Caco-2 (cell line): ENCODE data around the gene MFRP. TPM values are rescaled to one million over a fixed set of nuclear protein-coding genes. Genes with fewer than 3 reads are reported as not detected.

Experiments
- Bru-seq: library from RNA; stranded (reverse); fragments of 400-500 nt; gene quantifications from one replicate; lab custom pipeline; 2021; lab: Mats Ljungman, UMichigan
- BruChase-seq, 2 experiments: library from RNA; stranded (reverse); fragments of 400-500 nt; gene quantifications; one replicate each; lab custom pipeline; 2021; lab: Mats Ljungman, UMichigan
- BruUV-seq: library from RNA; stranded (reverse); fragments of 400-500 nt; replicated peaks from 2 replicates; lab custom pipeline; 2021; lab: Mats Ljungman, UMichigan
- CTCF ChIA-PET: fragments of 300-600 bp; sonication (Branson Sonifier 250); formaldehyde crosslinking; loops from one replicate; lab custom pipeline; 2022; ENCODE audit warnings: antibody characterized with exemption; lab: Charles Lee
- POLR2A ChIA-PET: fragments of 300-600 bp; sonication (Branson Sonifier 250); formaldehyde crosslinking; loops from one replicate; lab custom pipeline; 2022; ENCODE audit warnings: antibody characterized with exemption; lab: Charles Lee
- DNase-seq, 2 experiments: peaks; one replicate each; pipeline versions ENCODE4 v3.0.0 to v3.0.0-alpha.2; 2020 to 2022
- H3K27me3 ChIP-seq: replicated peaks from 2 replicates; pipeline ENCODE4 v1.6.0; 2011; ENCODE audit warnings: low read length; ENCODE audit not compliant: control insufficient read depth, insufficient read depth
- H3K36me3 ChIP-seq: 2 replicates; pipeline ENCODE4 v1.5.1; 2011; ENCODE audit warnings: low read length; ENCODE audit not compliant: control insufficient read depth, insufficient read depth
- H3K4me1 ChIP-seq: fragments of 250-450 bp; sonication (Bioruptor Pico); 2 replicates; pipeline ENCODE4 v1.5.1; 2020; ENCODE audit warnings: mild to moderate bottlenecking
- H3K4me3 ChIP-seq: 2 replicates; pipeline ENCODE4 v1.5.1; 2011; ENCODE audit warnings: low read depth, mild to moderate bottlenecking, control low read depth, low read length
- H3K9me3 ChIP-seq: fragments of 250-450 bp; sonication (Bioruptor Pico); 2 replicates; pipeline ENCODE4 v1.5.1; 2020; ENCODE audit warnings: mild to moderate bottlenecking, moderate library complexity
- H3K27ac Mint-ChIP-seq: one replicate; pipeline ENCODE4 v1.8.0; 2022; ENCODE audit warnings: mixed read lengths; ENCODE audit not compliant: unreplicated experiment
- H3K27me3 Mint-ChIP-seq: one replicate; pipeline ENCODE4 v1.8.0; 2022; ENCODE audit warnings: mixed read lengths; ENCODE audit not compliant: insufficient read depth, unreplicated experiment
- H3K36me3 Mint-ChIP-seq: one replicate; pipeline ENCODE4 v1.8.0; 2022; ENCODE audit warnings: mild to moderate bottlenecking, mixed read lengths; ENCODE audit not compliant: insufficient read depth, unreplicated experiment
- H3K4me1 Mint-ChIP-seq: one replicate; pipeline ENCODE4 v1.8.0; 2022; ENCODE audit warnings: low read depth, mixed read lengths; ENCODE audit not compliant: unreplicated experiment
- H3K4me3 Mint-ChIP-seq: one replicate; pipeline ENCODE4 v1.8.0; 2022; ENCODE audit warnings: mild to moderate bottlenecking, moderate library complexity, mixed read lengths; ENCODE audit not compliant: unreplicated experiment
- H3K9me3 Mint-ChIP-seq: one replicate; pipeline ENCODE4 v1.8.0; 2022; ENCODE audit warnings: mixed read lengths; ENCODE audit not compliant: unreplicated experiment
- CTCF ChIP-seq, 2 experiments: fragments of 200-600 bp in 1 of 2; IDR thresholded peaks; 1 replicate in 1 of 2; 2 replicates in 1 of 2; pipeline versions ENCODE4 v1.5.1 to v1.8.0; 2011 to 2022; ENCODE audit warnings: antibody characterized with exemption in 1 of 2, control low read depth in 1 of 2, inconsistent platforms in 1 of 2, low read depth in 1 of 2, low read length in 1 of 2, mild to moderate bottlenecking in 1 of 2, moderate library complexity in 1 of 2; ENCODE audit not compliant: insufficient read depth in 1 of 2, severe bottlenecking in 1 of 2, unreplicated experiment in 1 of 2
- intact Hi-C: fragments of 100-400 bp; cut with micrococcal nuclease; formaldehyde crosslinking; loops from one replicate; pipeline ENCODE4 v1.10.0; 2022; ENCODE audit not compliant: unreplicated experiment
- long read RNA-seq: library from polyadenylated mRNA; stranded (forward); transcript quantifications from one replicate; pipeline ENCODE4 v2.0.0, GENCODE V29; 2022
- total RNA-seq: library from RNA; stranded (reverse); gene quantifications from 2 replicates; pipeline ENCODE4 v1.2.3, GENCODE V29; 2022

MFRP gene
- total RNA-seq (not detected in 2 replicates), Bru-seq, nascent RNA (not detected), BruChase-seq, experiment 1, labeled RNA remaining after a 2-hour chase (not detected), BruChase-seq, experiment 2, labeled RNA remaining after a 6-hour chase (not detected)
- long read RNA-seq, result 0 reads

GRCh38 chr11:119346605-119347004 is at the start of gene MFRP:
TSS of gene MFRP (minus strand) at chr11:119346705. CDS start at chr11:119346513, 192 bp downstream.
- Mint-ChIP-seq H3K27ac (no peak within 1 kb of the TSS), H3K9me3 (no peaks in the 10 kb centered on the region), H3K36me3 (no peaks in the 10 kb centered on the region), H3K4me3 (no peak within 1 kb of the TSS), H3K4me1 (no peaks in the 10 kb centered on the region), H3K27me3 (peaks cover 3% of the 10 kb centered on the region)
- DNase-seq, result no peak
- Histone ChIP-seq H3K36me3 (no peaks in the 10 kb centered on the region), H3K4me3 (no peak within 1 kb of the TSS), H3K27me3 (no peaks in the 10 kb centered on the region), H3K4me1 (no peaks in the 10 kb centered on the region; the same call in 1 of the 2 replicates), H3K9me3 (no peaks in the 10 kb centered on the region)
- TF ChIP-seq CTCF (IDR thresholded peaks at IDR 0.05; ENCODE audit: insufficient read depth in 1 of 2, low read depth in 1 of 2, low read length in 1 of 2, severe bottlenecking in 1 of 2, unreplicated experiment in 1 of 2), result no peak
- ChIA-PET POLR2A (interaction anchor here (1.4 kb wide), 1 partner anchor 15 kb away, joined by 10 read pairs; no protein-coding TSS in a partner anchor), CTCF (interaction anchor here (2.5 kb wide), 1 partner anchor 9 kb away, joined by 14 read pairs; no protein-coding TSS in a partner anchor)
- no TSS peak for BruUV-seq
- intact Hi-C loops, result no loop called here

GRCh38 chr11:119391275-119391674 is 44.8 kb upstream of the MFRP start:
- no peak for TF ChIP-seq CTCF (IDR thresholded peaks at IDR 0.05; ENCODE audit: insufficient read depth in 1 of 2, low read depth in 1 of 2, low read length in 1 of 2, severe bottlenecking in 1 of 2, unreplicated experiment in 1 of 2)
- H3K9me3 Mint-ChIP-seq, result no peaks in the 10 kb centered on the region
- H3K4me1 Mint-ChIP-seq, result peaks cover 6% of the 10 kb centered on the region
- H3K4me3 Mint-ChIP-seq, result no peak overlapping the region
- no peaks in the 10 kb centered on the region for H3K27me3 Mint-ChIP-seq
- no peaks in the 10 kb centered on the region for H3K36me3 ChIP-seq
- POLR2A ChIA-PET, result no interaction called here
- intact Hi-C loops, result loop anchor here (5.0 kb wide), 1 partner anchor 41 kb away; no protein-coding TSS in a partner anchor
- BruUV-seq, result no TSS peak
- no peaks in the 10 kb centered on the region for H3K9me3 ChIP-seq
- no peaks in the 10 kb centered on the region for H3K36me3 Mint-ChIP-seq
- CTCF ChIA-PET, result interaction anchor here (1.0 to 1.4 kb wide), 2 partner anchors 10 to 53 kb away, joined by 3 to 5 read pairs; partner anchors contain the start of gene USP2
- 0 out of 2 replicates have a peak, but pooled peaks cover 1% of the 10 kb centered on the region for H3K27me3 ChIP-seq
- no peaks in the 10 kb centered on the region for H3K4me1 ChIP-seq
- H3K4me3 ChIP-seq, result no peak overlapping the region
- H3K27ac Mint-ChIP-seq, result no peak overlapping the region
- no peak for DNase-seq

GRCh38 chr11:119389611-119390254 is 43.2 kb upstream of the MFRP start:
- H3K4me3 ChIP-seq, result no peak overlapping the region
- CTCF ChIA-PET, result interaction anchor here (0.6 to 1.2 kb wide), 7 partner anchors 8 to 287 kb away, joined by 3 to 12 read pairs (median 4); partner anchors contain the start of genes DPAGT1 and USP2
- TF ChIP-seq CTCF (IDR thresholded peaks at IDR 0.05; ENCODE audit: insufficient read depth in 1 of 2, low read depth in 1 of 2, low read length in 1 of 2, severe bottlenecking in 1 of 2, unreplicated experiment in 1 of 2), result peak; percentile 90
- Mint-ChIP-seq H3K9me3 (no peaks in the 10 kb centered on the region), H3K27ac (no peak overlapping the region), H3K4me3 (no peak overlapping the region), H3K4me1 (peaks cover 6% of the 10 kb centered on the region), H3K36me3 (no peaks in the 10 kb centered on the region), H3K27me3 (no peaks in the 10 kb centered on the region)
- POLR2A ChIA-PET, result no interaction called here
- peak; percentile 77 to 82 for DNase-seq
- intact Hi-C loops, result loop anchor here (5.0 kb wide), 1 partner anchor 43 kb away; no protein-coding TSS in a partner anchor
- H3K4me1 ChIP-seq, result no peaks in the 10 kb centered on the region
- 0 out of 2 replicates have a peak, but pooled peaks cover 1% of the 10 kb centered on the region for H3K27me3 ChIP-seq
- H3K36me3 ChIP-seq, result no peaks in the 10 kb centered on the region
- H3K9me3 ChIP-seq, result no peaks in the 10 kb centered on the region
- no TSS peak for BruUV-seq
